Measurements from ENCODE around the gene ZNF474.

GRCh38 chr5:122183788-122184170 is 54.4 kb downstream of the ZNF474 start:
- TF ChIP-seq CTCF (IDR thresholded peaks at IDR 0.05; ENCODE audit: low read depth, low read length) (no peak), EZH2phosphoT487 (IDR thresholded peaks at IDR 0.05; ENCODE audit: low read depth) (no peak)

Data from OCI-LY3 (cell line).